RWPE2 (cell line): ENCODE data around the gene SLCO3A1.

Experiments used
- ATAC-seq: fragments of 200-7000 bp; cut with Tn5 transposase; 3 replicates; pipeline ENCODE4 v1.9.1; 2021; ENCODE audit warnings: low read depth
- DNase-seq: peaks from one replicate; pipeline ENCODE4 v3.0.0-alpha.2; 2020; ENCODE audit warnings: low spot score
- H3K27ac ChIP-seq: fragments of 450-650 bp; 2 replicates; pipeline ENCODE4 v1.5.1; 2017; ENCODE audit warnings: mild to moderate bottlenecking; ENCODE audit not compliant: poor library complexity, severe bottlenecking
- H3K27me3 ChIP-seq: fragments of 250-450 bp; sonication (Bioruptor Pico); 2 replicates; pipeline ENCODE4 v1.5.1; 2021; ENCODE audit warnings: mild to moderate bottlenecking, moderate library complexity; ENCODE audit not compliant: insufficient read depth, poor library complexity, severe bottlenecking
- H3K36me3 ChIP-seq: fragments of 250-450 bp; sonication (Bioruptor Pico); 2 replicates; pipeline ENCODE4 v1.5.1; 2020; ENCODE audit warnings: low read depth, mild to moderate bottlenecking, moderate library complexity
- H3K4me1 ChIP-seq: fragments of 250-450 bp; sonication (Bioruptor Pico); 2 replicates; pipeline ENCODE4 v1.5.1; 2021; ENCODE audit warnings: mild to moderate bottlenecking, moderate library complexity; ENCODE audit not compliant: insufficient read depth, poor library complexity, severe bottlenecking
- H3K4me3 ChIP-seq: fragments of 250-450 bp; sonication (Bioruptor Pico); 2 replicates; pipeline ENCODE4 v1.5.1; 2021; ENCODE audit warnings: mild to moderate bottlenecking, moderate library complexity; ENCODE audit not compliant: severe bottlenecking
- H3K9me3 ChIP-seq: fragments of 250-450 bp; sonication (Bioruptor Pico); 2 replicates; pipeline ENCODE4 v1.5.1; 2021; ENCODE audit warnings: mild to moderate bottlenecking, moderate library complexity; ENCODE audit not compliant: severe bottlenecking
- TF ChIP-seq, protein P1 (sequence below): fragments of 450-650 bp; IDR thresholded peaks from one replicate; pipeline ENCODE4 v1.5.1; 2017; ENCODE audit warnings: mild to moderate bottlenecking, moderate library complexity; ENCODE audit not compliant: poor library complexity, severe bottlenecking

Gene SLCO3A1

DNA sequence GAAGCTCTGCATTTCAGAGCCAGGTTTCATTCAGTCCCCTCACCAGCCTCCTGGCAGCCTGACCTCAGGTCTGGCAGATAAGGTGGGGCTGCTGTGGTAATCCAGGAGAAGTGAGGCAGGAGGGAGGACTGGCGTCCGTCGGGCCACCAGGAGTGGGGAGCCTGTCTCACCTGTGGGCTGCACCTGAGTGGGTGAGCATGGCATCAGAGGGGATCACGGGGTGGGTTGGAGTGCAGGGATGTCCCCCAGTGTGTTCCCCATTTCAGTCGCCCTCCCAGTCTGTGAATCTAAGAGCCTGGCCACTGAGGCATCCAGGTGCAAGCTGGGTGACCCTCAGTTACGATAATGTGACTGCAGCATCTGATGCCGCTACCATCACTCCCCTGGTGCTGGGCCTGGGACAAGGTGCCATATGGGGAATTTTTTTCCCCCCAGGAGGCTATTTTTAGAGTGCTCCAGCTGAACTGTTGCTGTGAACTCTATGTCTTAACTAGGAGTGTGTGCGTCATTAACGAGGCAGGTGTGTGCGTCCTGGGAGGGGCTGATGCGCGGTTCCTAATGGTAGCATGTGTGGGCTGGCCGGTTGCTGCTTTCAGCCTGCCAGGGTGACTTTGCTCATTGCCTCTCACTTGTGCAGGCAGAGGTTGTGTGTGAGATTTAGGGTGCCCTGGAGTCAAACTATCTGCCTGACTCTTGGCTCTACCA lies 165.2 kb downstream of the SLCO3A1 start:
- no peaks in the 10 kb centered on the region for H3K9me3 ChIP-seq
- no peak overlapping the region for H3K4me3 ChIP-seq
- H3K27ac ChIP-seq = no peak overlapping the region
- ATAC-seq = peak; percentile 32; the same call in 2 of the 3 replicates
- H3K4me1 ChIP-seq = no peaks in the 10 kb centered on the region
- no peaks in the 10 kb centered on the region for H3K27me3 ChIP-seq
- TF ChIP-seq, protein P1, sequence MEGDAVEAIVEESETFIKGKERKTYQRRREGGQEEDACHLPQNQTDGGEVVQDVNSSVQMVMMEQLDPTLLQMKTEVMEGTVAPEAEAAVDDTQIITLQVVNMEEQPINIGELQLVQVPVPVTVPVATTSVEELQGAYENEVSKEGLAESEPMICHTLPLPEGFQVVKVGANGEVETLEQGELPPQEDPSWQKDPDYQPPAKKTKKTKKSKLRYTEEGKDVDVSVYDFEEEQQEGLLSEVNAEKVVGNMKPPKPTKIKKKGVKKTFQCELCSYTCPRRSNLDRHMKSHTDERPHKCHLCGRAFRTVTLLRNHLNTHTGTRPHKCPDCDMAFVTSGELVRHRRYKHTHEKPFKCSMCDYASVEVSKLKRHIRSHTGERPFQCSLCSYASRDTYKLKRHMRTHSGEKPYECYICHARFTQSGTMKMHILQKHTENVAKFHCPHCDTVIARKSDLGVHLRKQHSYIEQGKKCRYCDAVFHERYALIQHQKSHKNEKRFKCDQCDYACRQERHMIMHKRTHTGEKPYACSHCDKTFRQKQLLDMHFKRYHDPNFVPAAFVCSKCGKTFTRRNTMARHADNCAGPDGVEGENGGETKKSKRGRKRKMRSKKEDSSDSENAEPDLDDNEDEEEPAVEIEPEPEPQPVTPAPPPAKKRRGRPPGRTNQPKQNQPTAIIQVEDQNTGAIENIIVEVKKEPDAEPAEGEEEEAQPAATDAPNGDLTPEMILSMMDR = no peak
- DNase-seq = no peak
- no peaks in the 10 kb centered on the region for H3K36me3 ChIP-seq

DNA sequence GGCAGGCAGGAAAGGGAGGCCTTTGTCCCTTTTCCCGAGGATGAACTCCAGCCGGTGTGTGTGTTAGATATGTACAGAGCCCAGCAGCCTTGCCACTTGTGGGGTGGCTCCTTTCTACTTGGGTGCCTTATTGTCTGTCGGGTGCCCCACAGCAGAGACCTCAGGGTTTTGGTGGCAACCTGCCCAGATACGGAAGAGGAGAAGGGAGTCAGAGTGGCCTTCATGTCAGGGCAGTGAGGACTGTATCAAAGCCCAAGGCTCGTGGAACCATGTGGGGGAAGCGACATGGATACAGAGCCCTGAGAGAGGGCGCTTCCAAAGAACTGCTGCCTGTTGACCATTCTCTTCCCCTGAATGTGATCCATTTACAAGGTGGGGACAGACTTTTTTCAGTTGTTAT lies 166.2 kb downstream of the SLCO3A1 start:
- no peaks in the 10 kb centered on the region for H3K27me3 ChIP-seq
- DNase-seq (no peak), ATAC-seq (no peak)
- no peaks in the 10 kb centered on the region for H3K36me3 ChIP-seq
- TF ChIP-seq, protein P1 = no peak
- H3K4me3 ChIP-seq = no peak overlapping the region
- no peaks in the 10 kb centered on the region for H3K4me1 ChIP-seq
- H3K27ac ChIP-seq = no peak overlapping the region
- no peaks in the 10 kb centered on the region for H3K9me3 ChIP-seq

DNA sequence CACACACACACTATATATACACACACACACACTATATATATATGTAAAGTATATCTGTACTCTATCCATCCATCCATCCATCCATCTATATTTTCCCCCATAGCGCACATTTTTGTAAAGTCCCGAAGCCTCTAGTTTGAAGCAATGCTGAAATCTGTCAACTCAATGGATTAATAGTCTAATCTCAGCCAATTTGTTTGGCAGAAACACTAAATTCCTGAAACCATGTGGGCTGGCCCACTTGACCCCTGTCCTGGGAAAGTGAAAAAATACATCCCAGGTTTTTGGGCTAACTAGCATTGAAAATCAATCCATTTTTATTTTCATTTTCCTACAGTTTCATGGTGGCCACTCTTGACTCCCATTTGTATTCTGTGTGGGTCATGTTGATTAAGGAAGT lies 166.7 kb downstream of the SLCO3A1 start:
- Histone ChIP-seq H3K4me1 (no peaks in the 10 kb centered on the region), H3K9me3 (no peaks in the 10 kb centered on the region), H3K36me3 (no peaks in the 10 kb centered on the region), H3K27ac (no peak overlapping the region), H3K27me3 (no peaks in the 10 kb centered on the region), H3K4me3 (no peak overlapping the region)
- no peak for DNase-seq
- TF ChIP-seq, protein P1 = no peak
- ATAC-seq = no peak

DNA sequence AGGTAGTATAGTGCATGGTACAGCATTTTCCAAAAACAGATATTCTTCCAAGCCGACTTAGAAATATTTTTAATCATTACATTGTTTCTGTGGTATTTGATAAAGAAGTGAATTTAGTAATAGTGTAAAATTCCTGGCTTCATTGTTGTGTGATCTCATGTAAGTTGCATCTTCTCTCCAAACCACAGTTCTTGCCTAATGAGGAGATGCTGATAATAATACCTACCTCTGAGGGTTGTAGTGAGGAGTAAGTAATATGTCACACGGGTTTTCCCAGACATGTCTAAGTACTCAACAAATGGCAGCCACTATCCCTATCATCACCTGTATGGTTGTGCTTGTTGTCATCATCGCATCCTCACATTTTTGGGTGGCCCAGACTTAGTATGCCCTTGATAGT lies 167.3 kb downstream of the SLCO3A1 start:
- Histone ChIP-seq H3K27ac (no peak overlapping the region), H3K27me3 (no peaks in the 10 kb centered on the region), H3K4me3 (no peak overlapping the region), H3K36me3 (no peaks in the 10 kb centered on the region), H3K9me3 (no peaks in the 10 kb centered on the region), H3K4me1 (no peaks in the 10 kb centered on the region)
- TF ChIP-seq, protein P1 = no peak
- no peak; the same call in 2 of the 3 replicates for ATAC-seq
- DNase-seq = no peak

DNA sequence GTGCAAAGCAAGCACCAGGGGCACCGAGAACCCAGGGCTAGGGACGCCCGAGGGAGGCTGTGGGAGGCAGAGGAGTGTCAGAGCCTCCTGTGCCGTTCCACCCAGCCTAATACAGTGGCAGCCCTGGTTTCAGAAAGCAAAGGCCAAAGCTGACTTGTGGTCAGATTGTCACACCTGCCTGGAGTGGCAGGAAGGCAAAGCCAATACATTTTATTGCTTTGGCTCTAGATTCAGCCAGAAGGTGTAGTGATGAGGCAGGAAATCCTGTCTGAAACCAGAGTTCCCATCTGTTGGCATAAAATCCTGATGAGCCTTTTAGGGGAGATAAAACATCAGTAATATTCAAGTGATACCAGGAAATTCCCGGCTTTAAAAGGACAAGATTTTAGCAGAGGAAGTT lies 168.3 kb downstream of the SLCO3A1 start:
- no peak for DNase-seq
- no peaks in the 10 kb centered on the region for H3K9me3 ChIP-seq
- no peaks in the 10 kb centered on the region for H3K27me3 ChIP-seq
- TF ChIP-seq, protein P1 = no peak
- H3K27ac ChIP-seq = no peak overlapping the region
- H3K4me3 ChIP-seq = no peak overlapping the region
- no peak for ATAC-seq
- H3K36me3 ChIP-seq = no peaks in the 10 kb centered on the region
- no peaks in the 10 kb centered on the region for H3K4me1 ChIP-seq
